ENCODE measurements around the gene ACTN1.

DNA sequence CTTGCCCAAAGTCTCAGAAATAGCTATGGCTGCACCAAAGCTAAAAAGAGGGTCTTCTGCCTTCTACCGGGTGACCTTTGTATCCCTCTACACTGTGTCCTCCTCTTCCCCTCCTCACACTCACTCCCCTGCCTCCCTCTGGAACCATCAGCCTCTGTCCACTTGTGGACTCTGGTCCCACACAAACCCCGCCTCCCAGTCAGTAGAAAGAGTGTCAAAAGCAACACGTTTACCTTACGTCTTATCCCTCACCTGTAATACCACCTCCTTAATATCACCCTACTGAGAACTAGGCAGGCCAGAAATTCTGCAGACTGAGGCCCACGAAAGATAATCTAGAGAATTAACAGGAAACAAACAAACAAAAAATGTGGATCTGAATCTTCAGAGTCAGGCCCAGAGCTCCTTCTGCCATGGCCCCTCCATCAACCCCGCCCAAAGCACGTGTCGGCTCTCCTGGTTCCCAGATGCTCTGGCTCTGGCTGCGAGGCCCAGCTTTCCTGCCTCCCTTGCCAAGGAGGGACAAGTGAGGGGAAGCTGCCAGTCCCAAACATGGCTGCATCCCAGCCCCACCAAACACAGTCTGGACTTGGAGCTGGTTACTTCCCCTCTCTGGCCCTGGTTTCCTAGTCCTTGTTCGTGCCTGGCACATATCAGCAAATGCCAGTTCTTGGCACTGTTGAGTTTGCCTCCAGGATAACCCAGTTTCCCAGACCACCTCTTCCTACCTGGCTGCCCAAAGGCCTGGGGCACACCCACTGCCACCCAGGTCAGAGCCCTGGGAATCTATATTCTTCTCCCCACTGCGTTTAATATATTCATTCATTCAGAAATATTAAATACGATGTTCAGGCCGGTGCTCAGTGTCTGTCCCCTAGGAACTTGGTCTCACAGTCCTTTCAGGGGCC is 2.7 kb downstream of the ACTN1 start:
- TF ChIP-seq, protein P1, sequence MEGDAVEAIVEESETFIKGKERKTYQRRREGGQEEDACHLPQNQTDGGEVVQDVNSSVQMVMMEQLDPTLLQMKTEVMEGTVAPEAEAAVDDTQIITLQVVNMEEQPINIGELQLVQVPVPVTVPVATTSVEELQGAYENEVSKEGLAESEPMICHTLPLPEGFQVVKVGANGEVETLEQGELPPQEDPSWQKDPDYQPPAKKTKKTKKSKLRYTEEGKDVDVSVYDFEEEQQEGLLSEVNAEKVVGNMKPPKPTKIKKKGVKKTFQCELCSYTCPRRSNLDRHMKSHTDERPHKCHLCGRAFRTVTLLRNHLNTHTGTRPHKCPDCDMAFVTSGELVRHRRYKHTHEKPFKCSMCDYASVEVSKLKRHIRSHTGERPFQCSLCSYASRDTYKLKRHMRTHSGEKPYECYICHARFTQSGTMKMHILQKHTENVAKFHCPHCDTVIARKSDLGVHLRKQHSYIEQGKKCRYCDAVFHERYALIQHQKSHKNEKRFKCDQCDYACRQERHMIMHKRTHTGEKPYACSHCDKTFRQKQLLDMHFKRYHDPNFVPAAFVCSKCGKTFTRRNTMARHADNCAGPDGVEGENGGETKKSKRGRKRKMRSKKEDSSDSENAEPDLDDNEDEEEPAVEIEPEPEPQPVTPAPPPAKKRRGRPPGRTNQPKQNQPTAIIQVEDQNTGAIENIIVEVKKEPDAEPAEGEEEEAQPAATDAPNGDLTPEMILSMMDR (IDR thresholded peaks at IDR 0.05), result no peak
- TF ChIP-seq POLR2A (IDR thresholded peaks at IDR 0.05), result no peak
